Body of pancreas (tissue), 4 donors: ENCODE results near the gene VAPA.

Experiments
- POLR2A ChIP-seq, 3 donors: fragments of 450-650 bp; IDR thresholded peaks; one replicate each; pipeline ENCODE4 v1.6.1; 2016; ENCODE audit warnings: antibody characterized with exemption in 3 of 3, mild to moderate bottlenecking in 2 of 3
- TF ChIP-seq, protein P1 (sequence below), 7 experiments: fragments of 450-650 bp in 4 of 7; fragments of 200-600 bp in 3 of 7; sonication (generic) in 3 of 7; IDR thresholded peaks; one replicate each; pipeline ENCODE4 v1.5.1; 2016 to 2019; ENCODE audit warnings: antibody characterized with exemption in 7 of 7

DNA sequence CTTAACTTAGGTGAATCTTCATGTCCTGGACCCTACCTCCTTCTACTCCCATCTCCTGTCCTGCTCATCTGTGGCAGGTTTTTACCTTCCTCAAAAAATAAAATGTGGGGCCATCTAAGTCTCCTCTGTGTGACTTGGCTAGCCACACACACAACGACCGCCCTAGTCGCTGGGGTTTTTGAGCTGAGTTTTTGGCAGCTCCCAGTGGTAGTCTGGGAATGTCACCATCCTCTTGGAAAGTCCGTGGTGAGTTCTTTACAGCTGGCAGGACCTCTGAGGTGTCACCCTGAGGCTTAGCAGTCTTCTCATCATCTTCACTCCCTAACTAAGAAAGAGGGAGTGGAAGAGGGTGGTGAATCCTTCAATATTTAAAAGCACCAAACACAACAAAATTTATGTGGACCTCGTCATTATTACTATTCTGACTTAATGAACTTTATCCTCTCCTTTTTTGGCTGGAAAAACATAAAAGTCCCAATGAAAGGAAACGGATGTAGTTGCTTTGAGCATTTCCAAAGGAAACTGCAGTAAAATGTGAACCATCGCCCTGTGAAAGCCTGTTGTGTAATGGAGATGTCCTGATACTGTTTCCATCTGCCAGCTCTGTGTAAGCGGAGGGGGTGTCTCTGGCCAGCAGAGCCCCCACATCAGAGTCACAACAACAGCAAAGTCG lies 78.6 kb downstream of the VAPA start:
- TF ChIP-seq POLR2A (IDR thresholded peaks at IDR 0.05) = no peak
- TF ChIP-seq, protein P1, sequence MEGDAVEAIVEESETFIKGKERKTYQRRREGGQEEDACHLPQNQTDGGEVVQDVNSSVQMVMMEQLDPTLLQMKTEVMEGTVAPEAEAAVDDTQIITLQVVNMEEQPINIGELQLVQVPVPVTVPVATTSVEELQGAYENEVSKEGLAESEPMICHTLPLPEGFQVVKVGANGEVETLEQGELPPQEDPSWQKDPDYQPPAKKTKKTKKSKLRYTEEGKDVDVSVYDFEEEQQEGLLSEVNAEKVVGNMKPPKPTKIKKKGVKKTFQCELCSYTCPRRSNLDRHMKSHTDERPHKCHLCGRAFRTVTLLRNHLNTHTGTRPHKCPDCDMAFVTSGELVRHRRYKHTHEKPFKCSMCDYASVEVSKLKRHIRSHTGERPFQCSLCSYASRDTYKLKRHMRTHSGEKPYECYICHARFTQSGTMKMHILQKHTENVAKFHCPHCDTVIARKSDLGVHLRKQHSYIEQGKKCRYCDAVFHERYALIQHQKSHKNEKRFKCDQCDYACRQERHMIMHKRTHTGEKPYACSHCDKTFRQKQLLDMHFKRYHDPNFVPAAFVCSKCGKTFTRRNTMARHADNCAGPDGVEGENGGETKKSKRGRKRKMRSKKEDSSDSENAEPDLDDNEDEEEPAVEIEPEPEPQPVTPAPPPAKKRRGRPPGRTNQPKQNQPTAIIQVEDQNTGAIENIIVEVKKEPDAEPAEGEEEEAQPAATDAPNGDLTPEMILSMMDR (IDR thresholded peaks at IDR 0.05) = no peak
